Loucy (cell line): ENCODE measurements around the gene RETREG3.

Source experiments
- H2AFZ ChIP-seq: fragments of 200-600 bp; sonication (generic); 2 replicates; pipeline ENCODE4 v1.6.0; 2016; ENCODE audit warnings: antibody characterized with exemption, mild to moderate bottlenecking, low read length, moderate library complexity
- H3F3A ChIP-seq: fragments of 200-600 bp; 2 replicates; pipeline ENCODE4 v1.6.0; 2016; ENCODE audit warnings: antibody characterized with exemption, low read depth, mild to moderate bottlenecking
- H3K27me3 ChIP-seq: fragments of 200-600 bp; sonication (generic); 2 replicates; pipeline ENCODE4 v1.6.1; 2014; ENCODE audit warnings: low read length, mild to moderate bottlenecking; ENCODE audit not compliant: insufficient read depth, poor library complexity, severe bottlenecking
- H3K36me3 ChIP-seq: fragments of 200-600 bp; sonication (generic); 2 replicates; pipeline ENCODE4 v1.6.1; 2016; ENCODE audit warnings: low read length; ENCODE audit not compliant: insufficient read depth
- H3K4me1 ChIP-seq: fragments of 200-600 bp; sonication (generic); 2 replicates; pipeline ENCODE4 v1.5.1; 2014; ENCODE audit warnings: low read length, mild to moderate bottlenecking; ENCODE audit not compliant: insufficient read depth, poor library complexity, severe bottlenecking
- H3K4me2 ChIP-seq: fragments of 200-600 bp; sonication (generic); 2 replicates; pipeline ENCODE4 v1.6.0; 2014; ENCODE audit warnings: antibody characterized with exemption, low read length, low read depth, mild to moderate bottlenecking; ENCODE audit not compliant: poor library complexity, severe bottlenecking
- H3K4me3 ChIP-seq: fragments of 200-600 bp; sonication (generic); 2 replicates; pipeline ENCODE4 v1.5.1; 2014; ENCODE audit warnings: low read length, mild to moderate bottlenecking, mixed read lengths; ENCODE audit not compliant: poor library complexity, severe bottlenecking
- H3K79me2 ChIP-seq: fragments of 200-600 bp; sonication (generic); 2 replicates; pipeline ENCODE4 v1.6.1; 2014; ENCODE audit warnings: low read length; ENCODE audit not compliant: insufficient read depth
- H3K9ac ChIP-seq: fragments of 200-600 bp; sonication (generic); 2 replicates; pipeline ENCODE4 v1.6.0; 2014; ENCODE audit warnings: mild to moderate bottlenecking, low read depth, low read length, moderate library complexity; ENCODE audit not compliant: poor library complexity, severe bottlenecking
- H3K9me2 ChIP-seq: fragments of 200-600 bp; sonication (generic); replicated peaks from 2 replicates; pipeline ENCODE4 v1.6.1; 2016; ENCODE audit warnings: low read depth, low read length, mixed read lengths
- H3K9me3 ChIP-seq: fragments of 200-600 bp; sonication (generic); 2 replicates; pipeline ENCODE4 v1.6.1; 2014; ENCODE audit warnings: mild to moderate bottlenecking, antibody characterized with exemption, low read length, low read depth; ENCODE audit not compliant: insufficient read depth
- H4K20me1 ChIP-seq: fragments of 200-600 bp; sonication (generic); 2 replicates; pipeline ENCODE4 v1.6.0; 2014; ENCODE audit warnings: antibody characterized with exemption, low read length, mild to moderate bottlenecking; ENCODE audit not compliant: insufficient read depth, poor library complexity, severe bottlenecking
- EZH2phosphoT487 ChIP-seq: fragments of 200-600 bp; IDR thresholded peaks from 2 replicates; pipeline ENCODE4 v1.6.1; 2018; ENCODE audit warnings: antibody characterized with exemption, mild to moderate bottlenecking, moderate library complexity, borderline replicate concordance
- TF ChIP-seq, protein P1 (sequence below): fragments of 200-600 bp; sonication (generic); conservative IDR thresholded peaks from 2 replicates; pipeline ENCODE4 v1.5.1; 2014; ENCODE audit warnings: mild to moderate bottlenecking, antibody characterized with exemption, low read length

RETREG3 gene

DNA sequence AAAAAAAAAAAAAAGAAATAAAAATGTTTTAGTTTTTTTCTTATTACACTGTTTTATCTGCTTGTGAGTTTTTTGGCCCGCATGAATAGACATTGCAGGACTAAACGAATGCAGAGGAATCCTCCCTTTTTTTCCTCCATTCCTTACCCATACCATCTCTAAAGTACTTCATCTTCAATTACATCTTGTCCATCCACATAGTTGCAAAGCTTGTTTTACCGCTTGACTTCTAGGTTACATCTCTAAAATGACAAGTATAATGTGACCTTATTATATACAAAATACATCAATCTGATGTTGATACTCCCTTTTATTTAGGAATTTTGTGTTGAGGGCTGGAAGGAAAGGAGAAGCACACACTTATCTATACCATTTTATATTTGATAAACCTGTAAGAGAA is 12.8 kb downstream of the RETREG3 start:
- no peaks in the 10 kb centered on the region for H4K20me1 ChIP-seq
- no peaks in the 10 kb centered on the region for H3K27me3 ChIP-seq
- H3K4me3 ChIP-seq, result no peak overlapping the region
- no peak overlapping the region for H2AFZ ChIP-seq
- H3K9ac ChIP-seq, result no peak overlapping the region
- H3F3A ChIP-seq, result no peaks in the 10 kb centered on the region
- no peaks in the 10 kb centered on the region for H3K9me2 ChIP-seq
- H3K4me2 ChIP-seq, result no peak overlapping the region
- TF ChIP-seq, protein P1, sequence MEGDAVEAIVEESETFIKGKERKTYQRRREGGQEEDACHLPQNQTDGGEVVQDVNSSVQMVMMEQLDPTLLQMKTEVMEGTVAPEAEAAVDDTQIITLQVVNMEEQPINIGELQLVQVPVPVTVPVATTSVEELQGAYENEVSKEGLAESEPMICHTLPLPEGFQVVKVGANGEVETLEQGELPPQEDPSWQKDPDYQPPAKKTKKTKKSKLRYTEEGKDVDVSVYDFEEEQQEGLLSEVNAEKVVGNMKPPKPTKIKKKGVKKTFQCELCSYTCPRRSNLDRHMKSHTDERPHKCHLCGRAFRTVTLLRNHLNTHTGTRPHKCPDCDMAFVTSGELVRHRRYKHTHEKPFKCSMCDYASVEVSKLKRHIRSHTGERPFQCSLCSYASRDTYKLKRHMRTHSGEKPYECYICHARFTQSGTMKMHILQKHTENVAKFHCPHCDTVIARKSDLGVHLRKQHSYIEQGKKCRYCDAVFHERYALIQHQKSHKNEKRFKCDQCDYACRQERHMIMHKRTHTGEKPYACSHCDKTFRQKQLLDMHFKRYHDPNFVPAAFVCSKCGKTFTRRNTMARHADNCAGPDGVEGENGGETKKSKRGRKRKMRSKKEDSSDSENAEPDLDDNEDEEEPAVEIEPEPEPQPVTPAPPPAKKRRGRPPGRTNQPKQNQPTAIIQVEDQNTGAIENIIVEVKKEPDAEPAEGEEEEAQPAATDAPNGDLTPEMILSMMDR, result no peak
- TF ChIP-seq EZH2phosphoT487, result no peak
- no peaks in the 10 kb centered on the region for H3K9me3 ChIP-seq
- no peaks in the 10 kb centered on the region for H3K4me1 ChIP-seq
- H3K79me2 ChIP-seq, result peaks cover 6% of the 10 kb centered on the region; the same call in 1 of the 2 replicates
- H3K36me3 ChIP-seq, result no peaks in the 10 kb centered on the region; the same call in 1 of the 2 replicates

DNA sequence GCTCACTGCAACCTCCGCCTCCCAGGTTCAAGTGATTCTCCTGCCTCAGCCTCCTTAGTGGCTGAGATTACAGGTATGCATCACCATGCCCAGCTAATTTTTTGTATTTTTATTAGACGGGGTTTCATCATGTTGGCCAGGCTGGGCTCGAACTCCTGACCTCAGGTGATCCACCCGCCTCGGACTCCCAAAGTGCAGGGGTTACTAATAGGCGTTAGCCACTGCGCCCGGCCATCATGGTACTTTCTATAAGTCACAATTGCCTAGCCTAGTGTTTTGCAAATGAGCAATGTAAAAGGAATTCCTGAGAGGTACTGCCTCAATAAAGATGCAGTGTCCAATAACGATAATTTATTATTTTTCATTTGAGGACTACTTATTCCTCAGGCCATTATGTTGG is 17.8 kb downstream of the RETREG3 start:
- H3K27me3 ChIP-seq, result no peaks in the 10 kb centered on the region
- H3K9me2 ChIP-seq, result no peaks in the 10 kb centered on the region
- no peak overlapping the region for H3K4me3 ChIP-seq
- TF ChIP-seq EZH2phosphoT487, result no peak
- TF ChIP-seq, protein P1, result no peak
- H4K20me1 ChIP-seq, result no peaks in the 10 kb centered on the region
- H3K36me3 ChIP-seq, result peaks cover 25% of the 10 kb centered on the region; the same call in 1 of the 2 replicates
- no peaks in the 10 kb centered on the region for H3K79me2 ChIP-seq
- no peak overlapping the region for H3K9ac ChIP-seq
- H2AFZ ChIP-seq, result no peak overlapping the region
- H3K4me2 ChIP-seq, result no peak overlapping the region
- no peaks in the 10 kb centered on the region for H3K4me1 ChIP-seq
- no peaks in the 10 kb centered on the region for H3K9me3 ChIP-seq
- H3F3A ChIP-seq, result no peaks in the 10 kb centered on the region

- Histone ChIP-seq H4K20me1 (no peaks in the 10 kb centered on the region), H2AFZ (no peak overlapping the region), H3K36me3 (peaks cover 30% of the 10 kb centered on the region; the same call in 1 of the 2 replicates), H3K27me3 (no peaks in the 10 kb centered on the region), H3F3A (no peaks in the 10 kb centered on the region), H3K9me2 (no peaks in the 10 kb centered on the region), H3K4me3 (no peak overlapping the region), H3K79me2 (no peaks in the 10 kb centered on the region), H3K4me2 (no peak overlapping the region), H3K9ac (no peak overlapping the region), H3K9me3 (no peaks in the 10 kb centered on the region), H3K4me1 (no peaks in the 10 kb centered on the region)
- no peak for TF ChIP-seq EZH2phosphoT487
- TF ChIP-seq, protein P1, result no peak
Measured at GRCh38 chr17:42590886-42591285, 18.3 kb downstream of the RETREG3 start.
